PC-9 (cell line): ENCODE data around the gene ATP11B. TPM values are rescaled to one million over a fixed set of nuclear protein-coding genes. Genes with fewer than 3 reads are reported as not detected.

ENCODE experiments used
- BruUV-seq: library from RNA; stranded (reverse); fragments of 400-500 nt; replicated peaks from 2 replicates; lab custom pipeline; 2021; lab: Mats Ljungman, UMichigan
- CTCF ChIA-PET: fragments of 300-600 bp; sonication (Branson Sonifier 250); formaldehyde crosslinking; loops from one replicate; lab custom pipeline; 2022; ENCODE audit warnings: antibody characterized with exemption; lab: Charles Lee
- POLR2A ChIA-PET: fragments of 300-600 bp; sonication (Branson Sonifier 250); formaldehyde crosslinking; loops from one replicate; lab custom pipeline; 2022; ENCODE audit warnings: antibody characterized with exemption; ENCODE audit not compliant: unreplicated experiment; lab: Charles Lee
- DNase-seq, 2 experiments: peaks; one replicate each; pipeline versions ENCODE4 v3.0.0 to v3.0.0-alpha.2; 2015 to 2022; ENCODE audit warnings: mixed read lengths in 1 of 2
- H2AFZ ChIP-seq: fragments of 200-600 bp; sonication (generic); 2 replicates; pipeline ENCODE4 v1.8.1; 2017; ENCODE audit warnings: antibody characterized with exemption
- H3F3A ChIP-seq: fragments of 200-600 bp; sonication (generic); 2 replicates; pipeline ENCODE4 v1.8.1; 2017; ENCODE audit warnings: antibody characterized with exemption, mild to moderate bottlenecking, low read depth; ENCODE audit not compliant: insufficient read depth
- H3K27ac ChIP-seq: fragments of 200-600 bp; sonication (generic); 2 replicates; pipeline ENCODE4 v1.6.1; 2016; ENCODE audit warnings: mixed run types
- H3K27me3 ChIP-seq: fragments of 200-600 bp; sonication (generic); 2 replicates; pipeline ENCODE4 v1.6.1; 2016; ENCODE audit warnings: low read depth, mixed run types; ENCODE audit not compliant: insufficient read depth
- H3K36me3 ChIP-seq: fragments of 200-600 bp; sonication (generic); 2 replicates; pipeline ENCODE4 v1.6.1; 2016; ENCODE audit warnings: low read depth, mixed run types
- H3K4me1 ChIP-seq: fragments of 200-600 bp; sonication (generic); replicated peaks from 2 replicates; pipeline ENCODE4 v1.6.1; 2016; ENCODE audit warnings: mixed run types; ENCODE audit not compliant: insufficient read depth
- H3K4me2 ChIP-seq: fragments of 200-600 bp; sonication (generic); 2 replicates; pipeline ENCODE4 v1.6.1; 2017; ENCODE audit warnings: mixed run types
- H3K4me3 ChIP-seq: fragments of 200-600 bp; sonication (generic); 2 replicates; pipeline ENCODE4 v1.6.1; 2016; ENCODE audit warnings: mixed run types
- H3K79me2 ChIP-seq: fragments of 200-600 bp; sonication (generic); 2 replicates; pipeline ENCODE4 v1.6.1; 2017; ENCODE audit warnings: low read depth, mixed run types
- H3K9me2 ChIP-seq: fragments of 200-600 bp; sonication (generic); 2 replicates; pipeline ENCODE4 v1.8.1; 2017; ENCODE audit warnings: mild to moderate bottlenecking; ENCODE audit not compliant: insufficient read depth
- H3K9me3 ChIP-seq: fragments of 200-600 bp; sonication (generic); 2 replicates; pipeline ENCODE4 v1.8.1; 2016; ENCODE audit warnings: low read depth; ENCODE audit not compliant: insufficient read depth
- H4K20me1 ChIP-seq: fragments of 200-600 bp; sonication (generic); 2 replicates; pipeline ENCODE4 v1.8.1; 2017; ENCODE audit not compliant: insufficient read depth
- EZH2 ChIP-seq: fragments of 200-600 bp; sonication (generic); IDR thresholded peaks from 2 replicates; pipeline ENCODE4 v1.8.0; 2017; ENCODE audit warnings: antibody characterized with exemption, low read depth
- intact Hi-C: fragments of 100-400 bp; cut with micrococcal nuclease; formaldehyde crosslinking; loops from one replicate; pipeline ENCODE4 v1.10.0; 2022; ENCODE audit not compliant: unreplicated experiment
- total RNA-seq: library from RNA; stranded (reverse); gene quantifications from 2 replicates; pipeline ENCODE4 v1.2.3, GENCODE V29; 2021
- TF ChIP-seq, protein P1 (sequence below): fragments of 200-600 bp; sonication (generic); conservative IDR thresholded peaks from 2 replicates; pipeline ENCODE4 v1.6.1; 2017; ENCODE audit warnings: mixed run types, antibody characterized with exemption, mild to moderate bottlenecking, moderate library complexity

ATP11B gene
- total RNA-seq, 1 experiment from 2014 or later = 66.5 TPM

DNA sequence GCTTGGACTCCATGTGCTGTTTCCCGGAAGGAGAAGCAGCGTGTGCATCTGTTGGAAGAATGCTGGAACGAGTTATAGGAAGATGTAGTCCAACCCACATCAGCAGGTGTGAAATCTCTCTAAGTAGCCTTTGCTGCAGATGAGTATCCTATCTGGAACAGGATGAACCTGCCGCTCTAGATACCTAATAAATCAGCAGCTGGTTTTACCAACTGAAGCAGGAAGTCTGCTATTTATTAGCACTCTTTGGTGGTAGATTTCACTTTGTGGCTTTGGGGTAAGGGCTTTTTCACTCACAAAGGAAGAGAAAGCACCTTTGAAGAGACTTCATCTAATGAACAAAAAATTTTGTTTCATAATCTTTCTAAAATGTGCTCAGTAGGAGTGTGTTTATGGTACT is 120.6 kb downstream of the ATP11B start:
- ChIA-PET CTCF (no interaction called here), POLR2A (no interaction called here)
- H4K20me1 ChIP-seq = no peaks in the 10 kb centered on the region
- H3K36me3 ChIP-seq = peaks cover 15% of the 10 kb centered on the region; the same call in 1 of the 2 replicates
- no peak overlapping the region for H2AFZ ChIP-seq
- intact Hi-C loops = no loop called here
- H3K9me3 ChIP-seq = no peaks in the 10 kb centered on the region
- H3K4me3 ChIP-seq = no peak overlapping the region
- TF ChIP-seq, protein P1, sequence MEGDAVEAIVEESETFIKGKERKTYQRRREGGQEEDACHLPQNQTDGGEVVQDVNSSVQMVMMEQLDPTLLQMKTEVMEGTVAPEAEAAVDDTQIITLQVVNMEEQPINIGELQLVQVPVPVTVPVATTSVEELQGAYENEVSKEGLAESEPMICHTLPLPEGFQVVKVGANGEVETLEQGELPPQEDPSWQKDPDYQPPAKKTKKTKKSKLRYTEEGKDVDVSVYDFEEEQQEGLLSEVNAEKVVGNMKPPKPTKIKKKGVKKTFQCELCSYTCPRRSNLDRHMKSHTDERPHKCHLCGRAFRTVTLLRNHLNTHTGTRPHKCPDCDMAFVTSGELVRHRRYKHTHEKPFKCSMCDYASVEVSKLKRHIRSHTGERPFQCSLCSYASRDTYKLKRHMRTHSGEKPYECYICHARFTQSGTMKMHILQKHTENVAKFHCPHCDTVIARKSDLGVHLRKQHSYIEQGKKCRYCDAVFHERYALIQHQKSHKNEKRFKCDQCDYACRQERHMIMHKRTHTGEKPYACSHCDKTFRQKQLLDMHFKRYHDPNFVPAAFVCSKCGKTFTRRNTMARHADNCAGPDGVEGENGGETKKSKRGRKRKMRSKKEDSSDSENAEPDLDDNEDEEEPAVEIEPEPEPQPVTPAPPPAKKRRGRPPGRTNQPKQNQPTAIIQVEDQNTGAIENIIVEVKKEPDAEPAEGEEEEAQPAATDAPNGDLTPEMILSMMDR = no peak
- peaks cover 5% of the 10 kb centered on the region for H3F3A ChIP-seq
- no TSS peak for BruUV-seq
- no peaks in the 10 kb centered on the region for H3K9me2 ChIP-seq
- peak in 1 of 2 experiments; percentile 65 for DNase-seq
- no peak overlapping the region for H3K4me2 ChIP-seq
- no peak overlapping the region for H3K27ac ChIP-seq
- H3K4me1 ChIP-seq = no peaks in the 10 kb centered on the region
- no peaks in the 10 kb centered on the region for H3K79me2 ChIP-seq
- H3K27me3 ChIP-seq = no peaks in the 10 kb centered on the region

DNA sequence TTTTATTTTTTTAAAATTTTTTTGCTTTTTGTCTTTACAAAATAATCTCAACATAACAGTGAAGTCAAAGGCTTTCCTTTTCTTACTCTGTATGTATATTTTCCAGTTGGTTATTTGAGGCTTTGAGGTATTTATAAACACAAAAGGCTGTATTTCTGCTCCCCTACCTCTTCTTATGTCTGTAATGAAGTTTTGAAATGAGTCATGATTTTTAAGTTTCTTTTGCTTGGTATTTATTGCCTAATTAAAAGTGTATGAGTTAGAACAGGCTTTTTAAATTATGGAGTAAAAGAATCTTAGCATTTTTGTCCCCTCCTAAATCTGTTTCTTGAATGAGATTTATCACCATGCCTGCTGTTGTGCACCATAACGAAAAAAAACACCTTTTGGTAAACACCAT is 121.0 kb downstream of the ATP11B start:
- H3K27ac ChIP-seq = no peak overlapping the region
- H3K36me3 ChIP-seq = peaks cover 15% of the 10 kb centered on the region; the same call in 1 of the 2 replicates
- H3K4me3 ChIP-seq = no peak overlapping the region
- no peaks in the 10 kb centered on the region for H3K79me2 ChIP-seq
- H3K4me2 ChIP-seq = no peak overlapping the region
- ChIA-PET POLR2A (interaction anchor here (0.5 kb wide), 1 partner anchor 159 kb away, joined by 9 read pairs; no protein-coding TSS in a partner anchor), CTCF (no interaction called here)
- H3F3A ChIP-seq = peaks cover 4% of the 10 kb centered on the region
- no peak for DNase-seq
- TF ChIP-seq, protein P1 = no peak
- no peak for TF ChIP-seq EZH2
- no peaks in the 10 kb centered on the region for H3K27me3 ChIP-seq
- intact Hi-C loops = no loop called here
- no peaks in the 10 kb centered on the region for H3K4me1 ChIP-seq
- no peaks in the 10 kb centered on the region for H3K9me3 ChIP-seq
- no peaks in the 10 kb centered on the region for H3K9me2 ChIP-seq
- no peaks in the 10 kb centered on the region for H4K20me1 ChIP-seq
- BruUV-seq = no TSS peak
- no peak overlapping the region for H2AFZ ChIP-seq

DNA sequence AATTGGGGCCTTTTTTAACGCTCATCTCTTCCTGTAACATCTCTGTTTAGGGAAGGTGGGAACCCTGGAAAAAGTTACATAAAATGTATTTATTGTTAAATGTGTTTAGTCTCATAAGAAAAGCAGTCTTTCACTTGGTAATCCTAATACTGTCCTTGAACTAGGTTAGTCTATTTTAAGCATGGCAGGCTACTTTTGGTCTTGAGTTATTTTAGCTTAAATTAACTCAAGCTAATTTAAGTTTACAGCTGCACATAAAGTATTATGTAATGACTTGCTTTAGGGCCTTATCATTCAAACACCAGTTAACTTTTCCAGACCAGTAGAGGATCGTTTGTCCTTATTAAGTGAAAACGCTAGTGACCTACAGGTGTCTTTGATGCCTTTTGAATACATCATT is 123.8 kb downstream of the ATP11B start:
- TF ChIP-seq EZH2 = no peak
- TF ChIP-seq, protein P1 = no peak
- ChIA-PET POLR2A (interaction anchor here (0.6 kb wide), 1 partner anchor 168 kb away, joined by 13 read pairs; no protein-coding TSS in a partner anchor), CTCF (no interaction called here)
- BruUV-seq = no TSS peak
- peaks cover 5% of the 10 kb centered on the region for H3F3A ChIP-seq
- no peaks in the 10 kb centered on the region for H3K9me3 ChIP-seq
- no peaks in the 10 kb centered on the region for H3K4me1 ChIP-seq
- no peaks in the 10 kb centered on the region for H4K20me1 ChIP-seq
- H3K9me2 ChIP-seq = no peaks in the 10 kb centered on the region
- H3K4me2 ChIP-seq = no peak overlapping the region
- no peaks in the 10 kb centered on the region for H3K79me2 ChIP-seq
- no peaks in the 10 kb centered on the region for H3K27me3 ChIP-seq
- H3K36me3 ChIP-seq = peaks cover 15% of the 10 kb centered on the region; the same call in 1 of the 2 replicates
- no peak overlapping the region for H3K4me3 ChIP-seq
- no peak for DNase-seq
- no peak overlapping the region for H2AFZ ChIP-seq
- no peak overlapping the region for H3K27ac ChIP-seq
- intact Hi-C loops = no loop called here
